Activated naive CD4-positive, alpha-beta T cell treated with Interleukin-2 at 50 U/mL for 16 hours (primary cell): ENCODE measurements around the gene TCN1.
"Not testable (repeated sequence)": the region's sequence is repeated elsewhere in the genome, so short reads cannot be mapped to it uniquely, and the experiment has no call there.

Experiments used
- DNase-seq: peaks from one replicate; pipeline ENCODE4 v3.0.0-alpha.2; 2020

The TCN1 gene

DNA sequence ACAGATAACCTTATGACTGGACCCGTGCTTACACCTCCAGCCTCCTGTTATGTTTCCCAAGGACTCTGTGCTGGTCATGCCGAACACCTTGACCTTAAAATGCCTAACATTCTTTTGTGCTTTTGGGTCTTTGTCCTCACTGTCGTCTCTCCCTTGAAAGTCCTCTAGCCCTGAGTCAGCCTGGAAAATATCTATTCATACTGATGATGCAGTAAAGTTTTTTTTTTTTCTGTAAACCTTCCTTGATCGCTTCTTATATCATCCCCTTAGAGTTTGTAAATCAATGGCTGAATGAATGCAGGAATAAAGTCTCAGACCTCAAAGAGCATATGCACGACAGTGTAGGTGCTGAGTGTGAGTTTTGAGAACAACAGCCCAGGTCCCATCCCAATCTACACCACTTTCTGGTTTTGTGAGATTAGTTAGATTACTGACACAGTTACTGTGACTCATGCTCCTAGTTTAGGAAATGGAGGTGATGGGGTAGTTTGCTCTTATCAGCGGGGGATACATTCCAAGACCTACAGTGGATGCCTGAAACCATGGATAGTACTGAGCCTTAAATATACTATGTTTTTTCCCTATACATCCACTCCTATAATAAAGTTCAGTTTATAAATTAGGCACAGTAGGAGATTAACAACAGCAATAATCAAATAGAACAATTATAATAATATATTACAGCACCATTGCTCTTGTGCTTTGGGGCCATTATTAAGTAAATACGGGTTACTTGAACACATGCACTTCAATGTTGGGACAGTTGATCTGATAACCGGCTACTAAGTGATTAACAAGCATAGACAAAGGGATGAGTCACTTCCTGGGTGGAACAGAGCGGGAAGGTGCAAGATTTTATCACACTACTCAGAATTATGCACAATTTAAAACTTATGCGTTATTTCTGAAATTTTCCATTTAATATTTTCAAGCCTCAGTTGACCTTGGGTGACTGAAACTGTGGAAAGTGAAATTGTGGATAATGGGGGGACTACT lies 8.6 kb downstream of the TCN1 start:
- DNase-seq, result no peak

DNA sequence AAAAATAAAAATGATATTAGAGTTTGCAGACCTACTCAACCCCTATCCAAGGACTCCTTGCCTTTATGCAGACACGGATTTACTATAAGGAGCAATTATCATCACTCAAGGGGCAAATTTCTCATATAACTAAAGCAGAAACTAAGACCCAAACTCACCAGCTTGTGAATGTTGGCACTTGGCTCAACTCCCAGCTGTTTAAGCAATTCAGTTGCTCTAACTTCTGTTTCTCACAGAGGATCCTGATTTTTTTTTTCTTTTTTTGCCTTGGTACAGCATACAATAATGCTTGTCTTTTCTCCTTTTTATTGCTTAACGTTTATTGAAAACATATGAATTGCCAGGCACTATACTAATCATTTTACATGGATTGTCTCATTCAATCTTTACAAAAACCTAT lies 11.4 kb downstream of the TCN1 start:
- DNase-seq, result no peak

GRCh38 chr11:59851416-59851815 lies 14.9 kb downstream of the TCN1 start:
- not testable (repeated sequence) for DNase-seq

GRCh38 chr11:59849551-59849950 lies 16.7 kb downstream of the TCN1 start:
- DNase-seq, result not testable (repeated sequence)

DNA sequence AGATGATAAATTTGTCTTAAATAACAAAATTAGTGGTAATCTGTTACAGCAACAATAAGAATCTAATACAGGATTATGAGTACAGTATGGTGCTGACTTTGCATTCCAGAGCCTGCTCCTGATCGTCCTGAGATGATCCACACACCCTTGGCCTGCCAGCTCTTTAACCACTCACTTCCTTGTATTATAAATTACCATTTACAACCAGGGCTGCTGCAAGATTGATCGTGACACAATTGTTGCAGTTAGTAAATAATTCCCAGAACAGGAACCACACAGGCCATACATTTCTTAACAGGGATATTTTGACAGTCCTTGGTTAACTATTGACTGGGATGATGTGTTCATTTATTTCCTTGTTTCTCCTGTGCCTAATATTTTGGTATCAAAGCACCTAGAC lies 17.2 kb downstream of the TCN1 start:
- no peak for DNase-seq

- not testable (repeated sequence) for DNase-seq
Measured at GRCh38 chr11:59848439-59848838, 17.8 kb downstream of the TCN1 start.

GRCh38 chr11:59847626-59848025 lies 18.7 kb downstream of the TCN1 start:
- no peak for DNase-seq

- no peak for DNase-seq
Measured at GRCh38 chr11:59846556-59846955, 19.7 kb downstream of the TCN1 start.

DNA sequence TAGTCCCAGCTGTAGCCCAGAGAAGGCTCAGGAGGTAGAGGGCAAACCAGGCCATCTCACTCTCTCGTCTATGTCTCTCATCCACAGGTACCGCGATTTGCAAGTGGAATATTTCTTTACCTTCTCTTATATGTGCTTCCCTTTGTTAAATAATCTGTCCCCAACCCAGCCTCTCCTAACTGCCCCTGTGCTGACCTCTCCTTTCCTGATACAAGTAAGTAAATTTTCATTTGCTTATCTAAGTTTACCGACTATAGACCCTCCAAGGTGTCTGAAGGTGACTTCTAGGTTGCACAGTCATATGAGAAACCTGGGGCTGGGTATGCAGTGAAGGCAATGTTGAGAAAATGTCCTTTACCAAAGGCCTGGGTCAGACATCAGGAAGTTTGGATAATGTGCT lies 20.9 kb downstream of the TCN1 start, which contains the start of gene CBLIF:
TSS of gene CBLIF (minus strand) at position 101 of the 400 bp plus-strand sequence. CDS start at position 55, 46 bp downstream.
- DNase-seq, result no peak

DNA sequence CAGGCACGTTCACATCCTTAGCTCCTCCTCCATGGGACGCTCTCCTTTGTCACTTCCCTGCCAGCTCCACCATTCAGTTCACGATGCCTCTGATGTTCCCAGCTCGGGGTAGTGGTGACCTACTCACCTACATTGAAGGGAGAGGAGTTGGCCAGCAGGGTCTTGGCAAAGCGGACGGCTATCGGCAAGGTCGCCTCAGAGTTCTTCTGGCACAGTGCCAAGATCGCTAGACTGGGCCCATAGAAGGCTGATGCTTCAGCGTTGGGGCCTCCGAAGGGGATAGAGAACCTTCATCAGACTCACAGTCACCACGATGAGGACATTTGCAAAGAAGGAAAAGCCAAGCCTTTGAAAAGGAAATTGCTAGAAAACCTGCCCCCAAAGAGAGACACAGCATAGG lies 24.0 kb downstream of the TCN1 start:
- no peak for DNase-seq

- DNase-seq, result no peak
Measured at GRCh38 chr11:59841514-59841913, 24.8 kb downstream of the TCN1 start.

DNA sequence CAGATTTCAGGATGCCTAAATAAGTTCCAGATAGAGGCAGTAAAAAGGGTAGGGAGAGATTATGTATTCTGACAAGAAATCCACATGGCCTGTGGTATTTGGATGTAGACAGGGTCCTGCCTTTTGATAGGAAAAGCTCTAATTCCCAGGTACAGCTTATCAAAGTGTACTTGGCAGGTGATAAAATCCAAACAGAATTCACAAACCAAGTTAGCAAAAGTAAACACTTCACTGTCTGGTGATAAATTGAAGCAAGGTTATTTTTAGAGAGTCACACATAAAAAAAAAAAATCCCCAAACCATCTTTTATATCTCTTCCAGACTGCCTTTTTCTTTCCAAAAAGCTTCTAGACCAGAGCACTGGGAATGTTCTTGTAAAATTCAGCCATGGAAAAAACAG lies 26.7 kb downstream of the TCN1 start:
- no peak for DNase-seq

DNA sequence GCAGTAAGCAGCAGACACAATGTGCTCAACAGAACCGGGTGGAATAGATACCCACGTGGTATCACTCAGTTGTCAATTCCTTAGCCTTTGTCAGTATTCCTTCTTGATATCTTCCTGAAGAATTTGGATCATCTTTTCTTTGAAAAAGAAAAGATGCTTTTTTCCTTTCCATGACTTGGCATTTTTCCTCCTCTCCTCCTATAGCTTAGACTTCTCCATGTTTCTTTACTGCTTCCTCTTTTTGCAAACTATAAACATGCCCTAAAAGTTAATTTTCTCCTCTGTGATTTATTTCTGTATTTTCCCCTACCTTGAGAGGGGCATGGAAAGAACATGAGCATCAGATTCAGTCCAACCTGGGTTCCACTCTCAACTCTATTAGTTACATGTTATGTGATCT lies 32.7 kb downstream of the TCN1 start:
- no peak for DNase-seq

GRCh38 chr11:59829358-59829757 lies 36.9 kb downstream of the TCN1 start:
- no peak for DNase-seq

DNA sequence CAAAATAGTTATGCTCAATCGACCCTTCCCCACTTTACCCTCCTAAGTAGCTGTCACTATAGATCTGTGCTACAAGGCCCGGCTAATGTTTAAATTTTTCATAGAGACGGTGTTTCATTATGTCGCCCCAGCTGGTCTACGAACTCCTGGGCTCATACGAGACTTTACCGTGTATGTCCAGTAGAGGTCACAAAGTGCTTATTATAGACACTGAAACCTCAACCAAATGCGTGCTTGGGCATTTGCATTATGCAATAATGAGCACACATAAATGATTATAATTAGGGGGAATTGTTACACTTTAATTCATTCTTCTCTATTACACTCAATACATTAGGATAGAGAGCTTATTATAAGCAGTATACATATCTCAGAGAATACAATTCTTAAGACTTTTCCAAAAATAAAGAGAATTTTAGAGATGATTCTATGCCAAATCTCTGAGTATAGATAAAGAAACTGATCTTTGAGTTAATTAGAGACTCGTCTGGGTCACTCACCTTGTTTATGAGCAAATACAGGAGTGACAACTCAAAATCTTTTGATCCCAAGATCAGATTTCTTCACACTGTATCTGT lies 43.2 kb downstream of the TCN1 start:
- peak; percentile 14 for DNase-seq

DNA sequence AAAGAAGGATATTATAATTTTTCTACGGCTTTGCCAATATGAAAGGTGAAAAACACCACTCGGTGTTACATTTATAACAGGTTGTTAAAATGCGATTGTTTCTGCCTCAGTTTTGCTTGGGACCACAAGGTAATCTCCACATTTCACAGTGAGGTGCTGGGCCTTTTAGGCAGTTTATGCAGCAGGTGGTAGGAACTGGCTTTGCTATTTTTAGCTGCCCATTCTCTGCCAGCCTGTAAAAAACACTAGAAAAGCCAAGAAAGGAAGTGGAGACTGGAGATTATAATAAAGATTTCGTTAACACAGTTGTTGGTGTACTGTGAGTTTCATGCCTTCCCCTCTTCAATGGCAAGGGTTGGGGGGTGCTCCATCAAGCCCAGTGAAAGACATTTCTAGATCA lies 47.7 kb downstream of the TCN1 start:
- no peak for DNase-seq

DNA sequence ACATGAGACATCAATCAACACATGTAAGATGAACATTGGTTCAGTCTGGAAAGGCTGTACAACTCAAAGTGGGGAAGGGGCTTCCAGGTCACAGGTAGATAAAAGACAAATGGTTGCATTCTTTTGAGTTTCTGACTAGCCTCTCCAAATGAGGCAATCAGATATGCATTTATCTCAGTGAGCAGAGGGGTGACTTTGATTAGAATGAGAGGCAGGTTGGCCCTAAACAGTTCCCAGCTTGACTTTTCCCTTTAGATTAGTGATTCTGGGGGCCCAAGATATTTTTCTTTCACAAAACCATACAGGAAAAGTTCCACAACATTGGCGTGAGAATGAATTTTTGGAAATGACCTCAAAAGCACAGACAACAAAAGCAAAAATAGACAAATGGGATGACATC lies 49.9 kb downstream of the TCN1 start:
- DNase-seq, result not testable (repeated sequence)

- no peak for DNase-seq
Measured at GRCh38 chr11:59815754-59816153, 50.5 kb downstream of the TCN1 start.

GRCh38 chr11:59814021-59814420 lies 52.3 kb downstream of the TCN1 start:
- no peak for DNase-seq

GRCh38 chr11:59813364-59813763 lies 52.9 kb downstream of the TCN1 start:
- no peak for DNase-seq

DNA sequence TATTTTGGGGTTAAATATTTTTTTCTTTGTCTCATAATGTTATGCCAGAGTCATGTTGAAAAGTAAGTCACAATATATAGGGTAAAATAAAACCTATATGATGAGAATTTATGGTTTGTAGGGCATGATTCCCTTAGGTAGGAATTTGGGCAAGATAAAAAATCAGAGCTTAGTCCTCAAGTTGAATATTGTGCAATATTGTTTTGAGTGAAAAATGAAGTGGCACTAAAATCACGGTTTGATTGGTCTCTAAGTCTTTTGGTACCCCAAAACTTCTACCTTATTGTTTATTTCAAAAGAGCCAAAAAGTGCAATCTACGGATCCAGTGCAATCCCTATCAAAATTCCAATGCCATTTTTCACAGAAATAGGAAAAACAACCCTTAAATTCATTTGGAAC lies 54.1 kb downstream of the TCN1 start:
- DNase-seq, result no peak

GRCh38 chr11:59810911-59811259 lies 55.4 kb downstream of the TCN1 start:
- DNase-seq, result no peak

DNA sequence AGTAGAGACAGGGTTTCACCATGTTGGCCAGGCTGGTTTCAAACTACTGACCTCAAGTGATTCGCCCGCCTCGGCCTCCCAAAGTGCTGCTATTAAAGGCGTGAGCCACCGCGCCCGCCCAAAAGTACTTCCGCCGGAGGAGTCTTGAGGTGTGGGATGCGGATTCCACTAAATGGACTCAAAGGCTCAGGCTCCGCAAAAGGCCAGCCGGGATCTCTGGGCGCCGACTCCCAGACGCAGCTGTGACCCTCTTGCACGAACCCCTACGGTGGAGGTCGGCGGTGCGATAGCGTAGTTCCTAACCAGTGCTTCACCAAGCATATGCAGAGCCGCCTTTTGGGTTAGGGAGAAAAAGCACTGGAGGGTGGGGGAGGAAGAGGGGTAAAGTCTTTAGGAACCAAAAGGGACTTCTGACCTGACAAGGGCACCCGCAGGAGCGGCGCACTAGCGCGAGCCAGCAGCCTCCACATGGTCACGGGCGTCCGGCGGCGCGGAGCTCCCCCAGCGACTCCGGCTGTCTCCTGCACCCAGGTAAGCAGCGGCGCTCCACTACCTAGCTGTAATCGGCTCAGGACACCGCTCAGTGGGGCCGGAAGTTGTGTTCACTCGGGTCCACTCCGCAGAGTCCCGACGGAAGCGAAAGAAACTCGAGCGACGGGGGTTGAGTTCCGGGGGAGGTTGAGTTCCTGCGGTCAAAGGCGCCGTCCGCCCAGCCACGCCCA lies 55.9 kb downstream of the TCN1 start, which contains the start of gene MRPL16:
TSS of gene MRPL16 (minus strand) at position 590 of the 722 bp plus-strand sequence. CDS start at position 470, 120 bp downstream.
- peak; percentile 91 for DNase-seq
